Amniotic epithelial cell (primary cell): ENCODE data around the gene CACNB4.
"Not testable (repeated sequence)": the region's sequence is repeated elsewhere in the genome, so short reads cannot be mapped to it uniquely, and the experiment has no call there.

ENCODE experiments used
- DNase-seq: peaks from one replicate; pipeline ENCODE4 v3.0.0-alpha.2; 2010; ENCODE audit warnings: low read depth

CACNB4 gene

GRCh38 chr2:152098496-152099366, at the start of gene CACNB4:
Gene CACNB4 (minus strand): TSS chr2:152099044.
- DNase-seq = no peak

DNA sequence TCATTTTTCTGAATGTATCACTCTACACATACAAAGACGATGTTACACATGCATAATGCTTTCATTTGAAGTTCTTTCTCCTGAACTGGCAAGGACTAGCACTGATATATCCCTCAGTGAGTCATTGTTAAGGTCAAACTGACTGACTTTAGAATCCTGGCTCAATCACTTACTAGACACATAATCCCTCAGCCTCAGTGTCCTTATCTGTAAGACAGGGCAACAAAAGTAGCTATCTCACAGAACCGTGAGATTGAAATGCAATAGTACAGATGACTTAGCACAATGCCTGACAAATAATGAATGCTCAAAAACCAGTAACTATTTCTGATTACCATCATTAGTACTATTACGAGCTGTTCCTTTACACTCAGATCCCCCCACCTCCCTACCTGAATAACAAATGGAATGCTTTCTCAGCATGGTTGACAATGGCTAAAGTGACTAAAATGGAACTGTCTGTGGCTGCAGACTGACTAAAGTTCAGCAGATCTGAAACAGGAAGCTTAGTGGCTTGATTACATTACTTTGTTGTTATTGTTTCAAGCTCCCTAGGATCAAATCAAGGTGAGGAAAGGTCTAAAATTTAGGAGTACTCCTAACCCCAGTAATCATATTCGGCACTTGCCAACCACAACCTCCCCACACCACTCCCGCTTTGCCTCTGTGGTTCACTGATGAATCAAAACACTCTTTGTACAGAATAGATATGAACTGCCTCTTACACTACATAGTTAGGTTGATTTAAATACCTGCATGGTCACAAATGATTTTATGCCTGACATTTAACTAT, 35.8 kb upstream of the CACNB4 start:
- DNase-seq = peak; percentile 84

GRCh38 chr2:152132306-152132705, 33.5 kb upstream of the CACNB4 start:
- peak; percentile 75 for DNase-seq

- no peak for DNase-seq
These were observed 28.8 kb upstream of the CACNB4 start for GRCh38 chr2:152127628-152128027.

DNA sequence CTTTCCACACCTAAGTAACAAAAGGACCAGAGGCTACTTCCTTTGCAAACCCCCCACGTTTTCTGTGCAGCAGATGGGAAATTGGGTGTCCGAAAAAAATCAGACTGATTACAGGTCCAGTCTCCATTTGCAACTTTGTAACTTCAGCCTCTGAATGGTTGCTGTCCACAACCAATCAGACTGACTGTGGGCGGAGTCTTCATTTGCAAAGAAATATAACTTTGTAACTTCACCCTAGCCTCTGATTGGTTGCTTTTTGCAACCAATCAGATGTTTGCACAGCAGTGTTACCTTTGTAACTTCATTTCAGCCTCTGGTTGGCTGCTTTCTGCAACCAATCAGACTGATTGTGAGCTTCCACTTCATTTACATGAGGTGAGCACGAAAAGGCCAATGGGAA, 27.8 kb upstream of the CACNB4 start:
- DNase-seq = no peak

DNA sequence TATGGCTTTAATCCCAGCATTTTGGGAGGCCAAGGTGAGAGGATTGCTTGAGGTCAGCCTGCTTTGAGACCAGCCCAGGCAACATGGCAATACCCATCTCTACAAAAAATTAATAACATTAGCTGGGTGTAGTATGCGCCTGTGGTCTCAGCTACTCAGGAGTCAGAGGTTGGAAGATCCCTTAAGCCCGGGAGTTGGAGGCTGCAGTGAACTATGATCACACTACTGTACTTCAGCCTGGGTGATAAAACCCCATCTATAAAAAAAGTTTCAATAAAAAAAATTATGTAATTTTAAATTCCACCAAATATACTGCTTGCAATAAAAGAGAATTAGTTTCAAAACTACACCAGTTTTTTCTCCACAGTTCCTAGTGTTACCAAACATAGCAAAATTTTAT, 23.3 kb upstream of the CACNB4 start:
- DNase-seq = no peak

GRCh38 chr2:152120430-152120829, 21.6 kb upstream of the CACNB4 start:
- no peak for DNase-seq

- DNase-seq = no peak
These were observed 17.1 kb upstream of the CACNB4 start for GRCh38 chr2:152115952-152116351.

- DNase-seq = no peak
These were observed 15.5 kb upstream of the CACNB4 start for GRCh38 chr2:152114366-152114765.

GRCh38 chr2:152107140-152107539, 8.3 kb upstream of the CACNB4 start:
- DNase-seq = not testable (repeated sequence)

DNA sequence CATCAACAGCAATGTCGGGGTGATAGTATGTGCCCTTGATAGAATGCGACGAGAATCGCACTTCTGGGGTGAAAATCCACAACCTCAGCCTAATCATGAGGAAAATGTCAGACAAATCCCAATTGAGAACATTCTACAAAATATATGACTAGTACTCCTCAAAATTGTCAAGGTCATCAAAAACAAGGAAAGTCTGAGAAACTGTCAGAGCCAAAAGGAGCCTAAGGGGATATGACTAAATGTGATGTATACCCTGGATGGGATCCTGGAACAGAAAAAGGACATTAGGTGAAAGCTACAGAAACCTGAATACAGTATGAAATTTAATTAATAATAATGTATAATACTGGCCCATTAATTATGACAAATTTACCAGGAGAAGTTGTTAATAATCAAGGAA, 7.6 kb upstream of the CACNB4 start:
- no peak for DNase-seq

- no peak for DNase-seq
These were observed 4.4 kb upstream of the CACNB4 start for GRCh38 chr2:152103271-152103670.

GRCh38 chr2:152100961-152101360, 2.1 kb upstream of the CACNB4 start:
- DNase-seq = no peak

DNA sequence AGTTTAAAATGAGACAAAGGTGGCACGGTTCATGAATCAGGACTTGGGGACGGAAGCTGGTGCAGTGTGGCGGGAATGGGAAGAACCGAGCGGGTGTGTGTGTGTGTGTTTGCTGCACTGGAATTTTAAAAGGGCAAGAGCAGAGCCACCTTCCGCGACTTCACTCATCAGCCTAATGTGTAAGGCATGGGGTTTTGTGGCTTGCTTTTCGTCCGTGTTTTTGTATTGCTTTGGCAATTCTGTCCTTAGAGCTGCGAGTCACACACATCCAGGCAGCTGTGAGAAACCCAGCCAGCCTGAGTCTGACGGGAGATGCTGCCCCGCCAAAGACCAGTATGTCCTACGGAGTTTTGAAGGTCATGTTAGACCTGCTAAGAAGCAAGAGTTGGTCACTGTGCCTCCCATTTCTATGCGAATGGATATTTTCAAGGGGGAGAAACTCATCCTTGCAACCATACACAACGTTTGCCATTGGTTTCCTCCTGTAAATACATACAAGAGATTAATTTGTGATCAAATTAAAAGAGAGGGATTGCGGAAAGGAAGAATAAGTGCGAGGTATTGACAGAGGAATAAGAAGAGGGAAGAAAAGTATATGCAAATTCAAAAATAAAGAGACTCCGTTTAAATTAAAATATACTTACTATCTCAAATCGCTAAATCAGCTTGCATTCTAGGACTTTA, 665 bp upstream of the CACNB4 start:
- peak; percentile 2 for DNase-seq

GRCh38 chr2:152097801-152098495, 896 bp downstream of the CACNB4 start:
- no peak for DNase-seq

DNA sequence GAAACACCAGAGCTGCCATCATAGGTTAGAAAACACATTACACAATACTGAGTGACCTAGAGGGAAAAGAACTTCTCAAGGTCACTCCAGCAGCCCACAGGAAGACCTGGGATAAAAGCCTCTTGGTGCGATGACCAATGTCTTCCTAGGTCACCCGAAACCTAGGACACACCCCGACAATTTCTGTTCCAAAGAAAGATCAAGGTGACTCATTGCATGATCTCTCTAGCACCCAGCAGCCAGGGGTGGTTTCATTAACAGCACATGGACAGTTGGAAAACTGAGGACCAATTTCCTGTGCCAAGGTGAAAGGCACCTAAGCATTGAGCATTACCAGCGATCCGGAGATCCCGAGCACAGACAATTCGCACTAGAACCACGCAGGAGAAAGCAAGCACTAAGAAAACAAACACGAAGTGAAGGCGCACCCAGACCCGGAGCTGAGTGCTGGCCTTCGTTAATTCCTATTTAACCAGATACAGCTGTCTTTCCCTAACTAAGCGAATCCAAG, 1.5 kb downstream of the CACNB4 start:
- peak; percentile 9 for DNase-seq

- no peak for DNase-seq
These were observed 3.7 kb downstream of the CACNB4 start for GRCh38 chr2:152095146-152095545.

DNA sequence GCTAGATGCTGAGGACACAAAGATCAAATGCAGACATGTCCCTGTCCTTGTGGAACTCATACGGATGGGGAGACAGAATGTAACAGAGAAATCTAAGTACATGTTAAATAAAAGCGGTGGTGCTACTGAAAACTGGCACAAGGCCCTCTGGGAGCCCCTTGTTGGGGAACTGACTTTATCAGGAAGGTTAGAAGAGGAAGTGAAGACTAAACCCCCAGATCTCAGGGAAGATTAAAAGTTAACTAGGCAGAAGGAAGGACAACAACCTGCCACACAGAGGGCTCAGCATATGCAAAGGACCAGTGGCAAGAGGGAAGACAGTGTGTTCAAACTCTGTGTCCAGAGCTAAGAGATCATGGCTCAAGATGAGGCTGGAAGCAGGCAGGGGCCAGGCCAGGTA, 4.8 kb downstream of the CACNB4 start:
- DNase-seq = no peak

- DNase-seq = peak; percentile 4
These were observed 5.4 kb downstream of the CACNB4 start for GRCh38 chr2:152093464-152093863.

GRCh38 chr2:152092095-152092494, 6.7 kb downstream of the CACNB4 start:
- no peak for DNase-seq

DNA sequence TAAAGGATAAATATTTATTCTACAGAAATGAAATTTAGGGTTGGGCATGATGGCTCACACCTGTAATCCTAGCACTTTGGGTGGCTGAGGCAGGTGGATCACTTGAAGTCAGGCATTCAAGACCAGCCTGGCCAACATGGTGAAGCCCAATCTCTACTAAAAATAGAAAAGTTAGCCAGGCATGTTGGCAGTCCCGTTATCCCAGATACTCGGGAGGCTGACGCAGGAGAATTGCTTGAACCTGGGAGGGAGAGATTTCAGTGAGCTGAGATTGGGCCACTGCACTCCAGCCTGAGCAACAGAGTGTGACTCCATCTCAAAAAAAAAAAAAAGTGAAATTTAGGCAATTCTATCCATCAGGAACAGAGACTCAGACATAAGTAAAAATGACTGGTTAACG, 8.1 kb downstream of the CACNB4 start:
- not testable (repeated sequence) for DNase-seq

DNA sequence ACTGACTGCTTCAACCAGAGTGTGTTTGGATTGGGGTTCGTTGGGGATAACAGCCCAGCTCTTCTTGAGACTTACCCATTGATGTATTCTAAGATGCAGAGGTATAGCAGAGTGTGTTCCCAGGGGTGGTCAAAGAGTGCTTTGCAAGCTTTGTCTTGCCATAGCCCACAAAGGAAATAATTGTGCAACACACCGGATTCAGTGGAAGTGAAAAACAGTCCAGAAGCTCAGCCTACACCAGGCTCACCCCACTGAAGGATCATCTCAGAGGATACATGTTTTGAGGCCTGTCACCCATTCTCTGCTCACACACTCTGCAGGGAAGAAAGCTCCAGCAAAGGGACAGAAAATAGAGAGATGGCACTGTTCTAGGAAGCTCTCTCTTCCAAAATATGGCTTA, 9.6 kb downstream of the CACNB4 start:
- DNase-seq = no peak
